Neural cell (in vitro differentiated cells): ENCODE data around the gene ANAPC7. TPM values are rescaled to one million over a fixed set of nuclear protein-coding genes. Genes with fewer than 3 reads are reported as not detected.

Experiments
- H2AFZ ChIP-seq: fragments of 200-600, 300-800 bp; sonication (generic), shearing (Covaris generic); 2 replicates; pipeline ENCODE4 v1.6.0; 2014; ENCODE audit warnings: low read depth, mild to moderate bottlenecking, antibody characterized with exemption, low read length, moderate library complexity
- H3F3A ChIP-seq: fragments of 200-600 bp; shearing (Covaris generic); 2 replicates; pipeline ENCODE4 v1.6.1; 2016; ENCODE audit warnings: mild to moderate bottlenecking, moderate library complexity, mixed read lengths, antibody characterized with exemption, low read length; ENCODE audit not compliant: insufficient read depth, poor library complexity, severe bottlenecking
- H3K27ac ChIP-seq: fragments of 200-600, 300-800 bp; sonication (generic), shearing (Covaris generic); 2 replicates; pipeline ENCODE4 v1.5.1; 2014; ENCODE audit warnings: mild to moderate bottlenecking, low read length, moderate library complexity
- H3K27me3 ChIP-seq: fragments of 300-800, 200-600 bp; sonication (generic), shearing (Covaris generic); 2 replicates; pipeline ENCODE4 v1.6.0; 2014; ENCODE audit warnings: mild to moderate bottlenecking, low read depth, low read length, moderate library complexity; ENCODE audit not compliant: insufficient read depth
- H3K36me3 ChIP-seq: fragments of 300-800, 200-600 bp; sonication (generic), shearing (Covaris generic); 2 replicates; pipeline ENCODE4 v1.5.1; 2014; ENCODE audit warnings: mild to moderate bottlenecking, antibody characterized with exemption, low read length, moderate library complexity; ENCODE audit not compliant: insufficient read depth
- H3K4me2 ChIP-seq: fragments of 300-800, 200-600 bp; sonication (generic), shearing (Covaris generic); 2 replicates; pipeline ENCODE4 v1.6.0; 2014; ENCODE audit warnings: mild to moderate bottlenecking, low read length
- H3K4me3 ChIP-seq: fragments of 300-800, 200-600 bp; sonication (generic), shearing (Covaris generic); 2 replicates; pipeline ENCODE4 v1.5.1; 2014; ENCODE audit warnings: mild to moderate bottlenecking, low read length, moderate library complexity
- H3K79me2 ChIP-seq: fragments of 200-600 bp; shearing (Covaris generic); replicated peaks from 2 replicates; pipeline ENCODE4 v1.6.0; 2014; ENCODE audit warnings: mild to moderate bottlenecking, low read length, moderate library complexity; ENCODE audit not compliant: insufficient read depth
- H3K9ac ChIP-seq: fragments of 300-800, 200-600 bp; sonication (generic), shearing (Covaris generic); 2 replicates; pipeline ENCODE4 v1.6.1; 2016; ENCODE audit warnings: mild to moderate bottlenecking, low read length, mixed read lengths
- H3K9me2 ChIP-seq: fragments of 200-600 bp; shearing (Covaris generic); 2 replicates; pipeline ENCODE4 v1.6.1; 2016; ENCODE audit warnings: mild to moderate bottlenecking, low read length, mixed read lengths; ENCODE audit not compliant: insufficient read depth
- H3K9me3 ChIP-seq: fragments of 200-600, 300-800 bp; sonication (generic), shearing (Covaris generic); 2 replicates; pipeline ENCODE4 v1.6.1; 2016; ENCODE audit warnings: mild to moderate bottlenecking, mixed run types, low read length, moderate library complexity, mixed read lengths
- H4K20me1 ChIP-seq: fragments of 200-600 bp; shearing (Covaris generic); 2 replicates; pipeline ENCODE4 v1.6.1; 2016; ENCODE audit warnings: mild to moderate bottlenecking, mixed run types; ENCODE audit not compliant: insufficient read depth
- CTCF ChIP-seq: fragments of 450-650 bp; IDR thresholded peaks from 2 replicates; pipeline ENCODE4 v1.5.1; 2014; ENCODE audit warnings: antibody characterized with exemption, mild to moderate bottlenecking, moderate library complexity; ENCODE audit not compliant: poor library complexity, severe bottlenecking
- EP300 ChIP-seq: fragments of 450-650 bp; conservative IDR thresholded peaks from 2 replicates; pipeline ENCODE4 v1.6.1; 2014; ENCODE audit warnings: antibody characterized with exemption, mild to moderate bottlenecking, moderate library complexity; ENCODE audit not compliant: poor library complexity, severe bottlenecking
- EZH2 ChIP-seq: fragments of 200-600, 300-800 bp; shearing (Covaris generic), sonication (generic); IDR thresholded peaks from 2 replicates; pipeline ENCODE4 v1.6.1; 2014; ENCODE audit warnings: antibody characterized with exemption, low read length, borderline replicate concordance, mild to moderate bottlenecking; ENCODE audit not compliant: insufficient read depth, poor library complexity, severe bottlenecking
- MXI1 ChIP-seq: fragments of 450-650 bp; conservative IDR thresholded peaks from 2 replicates; pipeline ENCODE4 v1.6.1; 2014; ENCODE audit warnings: antibody characterized with exemption, mild to moderate bottlenecking; ENCODE audit not compliant: poor library complexity, severe bottlenecking
- POLR2AphosphoS5 ChIP-seq: IDR thresholded peaks from 2 replicates; pipeline ENCODE4 v1.6.1; 2012
- RAD21 ChIP-seq: fragments of 450-650 bp; conservative IDR thresholded peaks from 2 replicates; pipeline ENCODE4 v1.6.1; 2014; ENCODE audit warnings: antibody characterized with exemption, mild to moderate bottlenecking, moderate library complexity
- REST ChIP-seq: IDR thresholded peaks from 2 replicates; pipeline ENCODE4 v1.6.1; 2012; ENCODE audit warnings: borderline replicate concordance
- SMC3 ChIP-seq: fragments of 450-650 bp; conservative IDR thresholded peaks from 2 replicates; pipeline ENCODE4 v1.6.1; 2014; ENCODE audit warnings: antibody characterized with exemption, mild to moderate bottlenecking, moderate library complexity; ENCODE audit not compliant: poor library complexity
- TAF1 ChIP-seq: IDR thresholded peaks from 2 replicates; pipeline ENCODE4 v1.6.1; 2012; ENCODE audit warnings: low read depth
- polyA plus RNA-seq: library from polyadenylated mRNA; depleted of rRNA; stranded (reverse); fragments of >200 nt; gene quantifications from 2 replicates; pipeline ENCODE4 v1.2.3, GENCODE V29; 2014

Gene ANAPC7
- polyA plus RNA-seq, 1 donor from 2014 or later = 92.8 TPM

GRCh38 chr12:110345963-110346362, 57.5 kb downstream of the ANAPC7 start:
- Histone ChIP-seq H4K20me1 (no peaks in the 10 kb centered on the region), H3K9me2 (no peaks in the 10 kb centered on the region), H3K9me3 (no peaks in the 10 kb centered on the region), H2AFZ (no peak overlapping the region), H3K4me2 (no peak overlapping the region), H3K27me3 (no peaks in the 10 kb centered on the region), H3K36me3 (peaks cover 6% of the 10 kb centered on the region), H3F3A (no peaks in the 10 kb centered on the region), H3K79me2 (no peaks in the 10 kb centered on the region), H3K27ac (no peak overlapping the region), H3K9ac (no peak overlapping the region), H3K4me3 (no peak overlapping the region)
- TF ChIP-seq POLR2AphosphoS5 (no peak), MXI1 (no peak), EZH2 (no peak), RAD21 (no peak), SMC3 (no peak)

- Histone ChIP-seq H3F3A (no peaks in the 10 kb centered on the region), H3K9me2 (no peaks in the 10 kb centered on the region), H3K27ac (no peak overlapping the region), H3K27me3 (no peaks in the 10 kb centered on the region), H3K9ac (no peak overlapping the region), H3K79me2 (no peaks in the 10 kb centered on the region), H4K20me1 (no peaks in the 10 kb centered on the region), H3K9me3 (no peaks in the 10 kb centered on the region), H3K4me2 (no peak overlapping the region), H3K36me3 (peaks cover 6% of the 10 kb centered on the region), H2AFZ (no peak overlapping the region), H3K4me3 (no peak overlapping the region)
- TF ChIP-seq SMC3 (no peak), RAD21 (no peak), MXI1 (no peak), CTCF (no peak)
These were observed 58.3 kb downstream of the ANAPC7 start for GRCh38 chr12:110345176-110345661.

- H3K27me3 ChIP-seq = no peaks in the 10 kb centered on the region
- no peaks in the 10 kb centered on the region for H3K9me3 ChIP-seq
- no peak overlapping the region for H3K4me3 ChIP-seq
- no peak overlapping the region for H3K27ac ChIP-seq
- TF ChIP-seq EP300 (no peak), CTCF (no peak), RAD21 (no peak), TAF1 (no peak), MXI1 (no peak), REST (no peak), SMC3 (no peak), EZH2 (no peak), POLR2AphosphoS5 (no peak)
- no peak overlapping the region for H3K4me2 ChIP-seq
- H3K79me2 ChIP-seq = no peaks in the 10 kb centered on the region
- no peaks in the 10 kb centered on the region for H3F3A ChIP-seq
- no peaks in the 10 kb centered on the region for H3K9me2 ChIP-seq
- no peak overlapping the region for H2AFZ ChIP-seq
- no peak overlapping the region for H3K9ac ChIP-seq
- H3K36me3 ChIP-seq = peaks cover 6% of the 10 kb centered on the region
- no peaks in the 10 kb centered on the region for H4K20me1 ChIP-seq
These were observed 58.9 kb downstream of the ANAPC7 start for GRCh38 chr12:110344657-110345056.
